HG03354 (cell line): ENCODE measurements around the gene OR2T12.
A peak's percentile ranks its signal among the peaks of the same experiment; 100 is the strongest.
"Not testable (repeated sequence)": the region's sequence is repeated elsewhere in the genome, so short reads cannot be mapped to it uniquely, and the experiment has no call there.

Experiments
- ATAC-seq: cut with Tn5 transposase; IDR thresholded peaks from one replicate; pipeline ENCODE4 v1.9.1; 2021; ENCODE audit warnings: mild to moderate bottlenecking; ENCODE audit not compliant: unreplicated experiment, poor library complexity, severe bottlenecking

The OR2T12 gene, protein sequence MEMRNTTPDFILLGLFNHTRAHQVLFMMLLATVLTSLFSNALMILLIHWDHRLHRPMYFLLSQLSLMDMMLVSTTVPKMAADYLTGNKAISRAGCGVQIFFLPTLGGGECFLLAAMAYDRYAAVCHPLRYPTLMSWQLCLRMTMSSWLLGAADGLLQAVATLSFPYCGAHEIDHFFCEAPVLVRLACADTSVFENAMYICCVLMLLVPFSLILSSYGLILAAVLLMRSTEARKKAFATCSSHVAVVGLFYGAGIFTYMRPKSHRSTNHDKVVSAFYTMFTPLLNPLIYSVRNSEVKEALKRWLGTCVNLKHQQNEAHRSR

DNA sequence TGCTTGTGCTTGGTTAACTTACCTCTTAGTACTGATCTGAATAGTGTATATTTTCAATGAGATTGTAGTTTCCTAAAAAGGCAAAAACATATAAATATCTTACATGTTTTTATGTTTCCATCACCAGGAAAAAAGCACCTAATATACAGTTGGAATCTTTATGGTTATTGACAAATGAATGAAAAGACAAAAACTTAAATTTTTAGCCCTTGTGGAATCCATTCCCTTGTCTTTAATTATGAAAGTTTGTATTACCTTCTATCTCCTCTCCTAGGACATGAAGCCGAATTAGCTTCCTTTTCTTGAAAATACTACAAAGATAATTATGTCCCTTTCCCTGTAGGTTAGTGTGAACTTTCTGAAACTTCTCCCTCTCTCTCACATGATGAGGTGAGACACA, at the start of gene OR2T12:
Gene OR2T12, minus strand, starts transcription at position 101 of the 400 bp plus-strand sequence. CDS start 7,846 bp downstream, outside the sequence.
- no peak for ATAC-seq

DNA sequence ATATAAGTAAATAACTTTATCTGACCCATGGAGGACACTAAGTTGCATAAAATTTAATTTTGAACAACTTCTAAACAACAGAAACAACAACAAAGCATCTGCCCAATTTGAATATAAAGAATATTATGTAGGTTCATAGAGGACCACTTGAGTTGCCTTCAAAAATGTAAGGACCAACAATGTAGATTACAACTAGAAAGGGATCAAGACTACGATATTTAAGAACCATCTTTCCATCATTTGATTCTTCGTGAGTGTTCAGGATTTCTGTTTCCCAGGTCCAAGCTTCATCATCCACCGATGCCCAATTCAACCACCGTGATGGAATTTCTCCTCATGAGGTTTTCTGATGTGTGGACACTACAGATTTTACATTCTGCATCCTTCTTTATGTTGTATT, 45.3 kb upstream of the OR2T12 start, which contains the start of gene OR14C36:
Gene OR14C36, plus strand, starts transcription at position 301 of the 400 bp plus-strand sequence. Its CDS starts 0 bp downstream, at position 301.
- no peak for ATAC-seq

DNA sequence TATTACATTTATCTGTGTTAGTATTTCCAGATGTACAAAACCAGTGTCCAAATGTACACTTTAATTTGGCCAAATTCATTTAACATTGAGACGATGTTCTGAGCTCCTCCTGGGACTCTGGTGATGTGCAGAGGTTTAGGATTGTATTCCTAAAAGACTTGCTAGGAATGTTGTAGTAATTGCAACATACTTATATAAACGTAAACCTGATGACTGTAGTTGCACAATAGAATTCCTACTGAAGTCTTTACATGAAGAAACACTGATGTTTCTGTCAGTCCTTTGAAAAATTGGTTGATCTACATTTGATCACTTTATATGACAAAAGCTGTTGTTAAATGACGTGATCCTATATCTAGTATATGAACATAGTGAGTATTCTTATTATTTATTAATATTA, 40.2 kb upstream of the OR2T12 start:
- no peak for ATAC-seq

DNA sequence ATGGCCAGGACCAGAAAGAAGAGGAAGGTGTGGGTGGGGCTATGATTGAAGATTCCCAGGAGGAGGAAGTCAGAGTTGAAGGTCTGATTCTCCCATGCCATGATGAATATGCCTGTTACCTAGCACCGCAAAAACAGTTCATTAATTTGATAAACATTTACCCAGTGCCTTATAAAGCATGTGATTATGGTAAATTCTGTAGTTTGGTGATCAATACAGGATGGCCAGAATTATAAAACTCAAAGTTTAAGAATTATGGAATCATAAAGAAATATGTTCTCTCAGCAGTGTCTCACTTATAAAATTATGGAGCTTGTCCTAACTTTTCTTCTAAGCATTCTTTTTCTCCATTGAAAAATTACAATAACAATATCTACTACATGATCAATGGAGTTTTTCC, 21.2 kb upstream of the OR2T12 start, which contains the start of gene OR2M7:
Gene OR2M7, minus strand, starts transcription at position 101 of the 400 bp plus-strand sequence. Its CDS starts 0 bp downstream, at position 101.
- no peak for ATAC-seq

DNA sequence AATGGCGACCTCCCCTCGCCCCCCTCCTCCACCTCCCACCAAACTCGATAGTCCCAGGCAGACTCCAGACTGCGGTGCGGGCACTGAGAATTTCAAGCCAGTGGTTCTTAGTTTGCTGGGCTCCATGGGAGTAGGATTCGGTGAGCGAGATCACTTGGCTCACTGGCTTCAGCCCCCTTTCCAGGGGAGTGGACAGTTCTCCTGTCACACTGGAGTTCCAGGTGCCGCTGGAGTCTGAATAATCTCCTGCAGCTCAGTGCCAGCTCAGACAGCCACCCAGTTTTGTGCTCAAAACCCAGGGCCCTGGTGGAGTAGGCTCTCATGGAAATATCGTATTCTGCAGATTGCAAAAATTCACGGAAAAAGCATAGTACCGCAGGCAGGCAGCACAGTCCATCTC, 13.6 kb upstream of the OR2T12 start:
- no peak for ATAC-seq

- not testable (repeated sequence) for ATAC-seq
These were observed 3.5 kb upstream of the OR2T12 start for GRCh38 chr1:248306740-248307139.

DNA sequence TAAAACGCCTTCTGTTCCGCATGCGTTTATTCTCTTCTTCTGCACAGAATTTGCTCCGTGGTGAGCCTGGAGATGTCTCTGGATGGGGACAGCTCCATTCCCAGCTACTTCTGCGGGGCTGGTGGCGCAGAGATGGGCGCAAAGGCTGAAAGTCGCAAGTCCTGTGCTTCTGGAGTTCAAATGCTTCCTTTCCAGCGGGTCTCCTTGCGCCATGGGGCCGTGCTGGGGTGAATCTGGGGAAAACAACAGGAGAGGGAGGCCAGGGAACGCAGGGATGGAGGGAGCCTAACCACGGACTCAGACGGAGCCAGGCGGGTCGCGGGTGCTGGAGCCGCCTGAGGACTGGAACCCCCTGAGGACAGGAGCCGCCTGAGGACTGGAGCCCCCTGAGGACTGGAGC, 2.9 kb upstream of the OR2T12 start:
- ATAC-seq, result no peak

GRCh38 chr1:248305672-248306071, 2.4 kb upstream of the OR2T12 start:
- not testable (repeated sequence) for ATAC-seq

DNA sequence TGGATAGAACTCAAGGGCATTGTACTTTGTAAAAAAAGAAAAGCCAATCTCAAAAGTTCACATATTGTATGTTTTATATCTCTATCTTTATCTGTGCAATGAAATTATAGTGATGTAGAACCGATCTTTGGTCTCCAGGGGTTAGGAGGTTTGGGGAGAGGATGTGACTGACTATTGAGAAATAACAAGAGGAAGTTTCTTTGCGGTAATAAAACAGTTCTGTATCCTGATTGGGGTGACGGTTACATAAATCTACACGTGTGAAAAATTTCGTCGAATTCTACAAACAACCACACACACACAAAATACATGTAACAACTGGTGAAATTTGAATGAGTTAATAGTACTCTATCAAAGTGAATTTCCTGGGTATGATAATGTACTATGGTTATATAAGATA, 14.8 kb downstream of the OR2T12 start:
- no peak for ATAC-seq

GRCh38 chr1:248277876-248278275, 25.3 kb downstream of the OR2T12 start, which contains the start of gene OR2T33:
TSS of gene OR2T33 (minus strand) at chr1:248277976. CDS start at chr1:248273814, 4,162 bp downstream.
- ATAC-seq, result no peak

DNA sequence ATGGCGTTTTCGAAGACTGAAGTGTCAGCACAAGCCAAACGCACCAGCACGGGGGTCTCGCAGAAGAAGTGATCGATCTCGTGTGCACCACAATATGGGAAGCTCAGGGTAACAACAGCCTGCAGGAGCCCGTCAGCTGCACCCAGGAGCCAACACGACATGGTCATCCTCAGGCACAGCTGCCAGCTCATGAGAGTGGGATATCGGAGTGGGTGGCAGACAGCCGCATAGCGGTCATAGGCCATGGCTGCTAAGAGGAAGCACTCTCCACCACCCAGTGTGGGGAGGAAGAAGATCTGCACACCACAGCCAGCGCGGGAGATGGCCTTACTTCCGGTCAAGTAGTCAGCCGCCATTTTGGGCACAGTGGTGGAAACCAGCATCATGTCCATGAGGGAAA, 30.0 kb downstream of the OR2T12 start:
- not testable (repeated sequence) for ATAC-seq

- no peak for ATAC-seq
These were observed 35.0 kb downstream of the OR2T12 start for GRCh38 chr1:248268178-248268577.

DNA sequence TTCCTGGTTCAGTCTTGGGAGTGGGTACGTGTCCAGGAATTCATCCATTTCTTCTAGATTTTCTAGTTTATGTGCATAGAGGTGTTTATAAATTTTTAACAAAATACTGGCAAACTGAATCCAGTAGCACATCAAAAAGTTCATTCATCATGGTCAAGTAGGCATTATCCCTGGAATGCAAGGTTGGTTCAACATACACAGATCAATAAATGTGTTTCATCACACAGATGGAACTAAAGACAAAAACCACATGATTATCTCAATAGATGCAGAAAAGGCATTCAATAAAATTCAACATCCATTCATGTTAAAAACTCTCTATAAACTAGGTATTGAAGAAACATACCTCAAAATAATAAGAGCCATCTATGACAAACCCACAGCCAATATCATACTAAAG, 43.9 kb downstream of the OR2T12 start:
- ATAC-seq, result not testable (repeated sequence)

DNA sequence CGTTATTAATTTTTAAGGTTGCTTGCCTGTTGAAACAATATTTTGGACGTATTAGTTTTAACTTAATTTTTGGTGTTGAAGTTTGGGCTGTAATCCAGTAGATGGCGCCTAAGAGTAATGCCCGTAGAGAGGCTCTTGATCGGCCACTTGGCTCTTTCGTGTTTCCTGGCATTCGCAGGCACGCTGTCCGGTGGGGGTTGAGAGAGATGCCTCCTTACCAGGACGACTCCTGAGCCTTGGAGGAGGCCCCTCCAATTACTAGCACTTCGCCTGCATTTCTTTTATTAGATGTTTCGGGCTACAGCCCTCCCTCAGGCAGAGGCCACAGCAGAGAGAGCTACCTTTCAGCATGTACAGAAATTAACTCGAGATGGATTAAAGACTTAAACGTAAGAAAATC, 60.0 kb downstream of the OR2T12 start:
- peak; percentile 94 for ATAC-seq
